GM10266 (cell line): ENCODE measurements around the gene GMNC.

ENCODE experiments used
- DNase-seq: peaks from one replicate; pipeline ENCODE4 v3.0.0; 2012; ENCODE audit errors: extremely low spot score
- CTCF ChIP-seq: IDR thresholded peaks from 2 replicates; pipeline ENCODE4 v1.5.1; 2012; ENCODE audit warnings: mild to moderate bottlenecking, low read depth; ENCODE audit not compliant: control insufficient read depth, insufficient read depth; ENCODE audit errors: missing control alignments

Gene GMNC

GRCh38 chr3:190849607-190850006, 12.9 kb downstream of the GMNC start:
- no peak for TF ChIP-seq CTCF
- DNase-seq = no peak

DNA sequence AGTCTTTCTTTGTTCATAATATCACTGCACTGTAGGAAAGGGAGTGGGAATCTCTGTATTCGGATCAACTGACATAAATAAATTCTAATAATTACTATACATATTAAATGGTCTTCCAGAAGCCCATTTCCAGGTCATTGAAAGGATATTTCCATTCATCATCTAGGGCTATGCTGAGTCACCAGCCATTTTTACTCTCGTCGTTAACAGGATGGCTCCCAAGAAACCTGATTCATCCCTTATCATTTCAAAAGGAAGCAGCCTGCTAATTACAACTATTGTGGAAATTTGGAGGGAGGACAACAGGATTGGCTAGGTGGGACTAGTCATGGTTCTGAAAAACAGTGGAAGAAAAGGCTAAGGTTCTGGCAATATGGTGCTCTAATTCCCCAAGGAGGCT, 13.6 kb downstream of the GMNC start:
- no peak for TF ChIP-seq CTCF
- no peak for DNase-seq

GRCh38 chr3:190847436-190847835, 15.1 kb downstream of the GMNC start:
- TF ChIP-seq CTCF = no peak
- DNase-seq = no peak

- DNase-seq = no peak
Measured at GRCh38 chr3:190840146-190840545, 22.3 kb downstream of the GMNC start.

DNA sequence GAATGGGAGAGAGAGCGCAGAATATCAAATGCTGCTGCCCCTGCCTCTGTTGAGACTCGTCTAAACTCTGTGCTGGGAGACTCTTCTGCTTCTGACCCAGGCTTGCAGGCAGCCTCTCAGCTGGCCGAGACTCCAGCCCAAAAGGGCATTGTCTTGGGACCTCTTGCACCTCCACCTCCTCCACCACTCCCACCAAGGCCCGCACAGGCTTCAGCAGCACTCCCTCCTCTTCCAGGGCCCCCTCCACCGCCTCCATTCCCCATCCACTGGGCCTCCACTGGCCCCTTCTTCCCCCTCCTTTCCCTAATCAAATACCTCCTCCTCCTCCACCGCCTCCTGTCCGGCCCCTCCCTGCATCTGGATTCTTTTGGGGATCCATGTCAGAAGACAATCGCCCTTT, 31.3 kb downstream of the GMNC start:
- TF ChIP-seq CTCF = no peak
- DNase-seq = no peak

More at GRCh38 chr3:190840146-190840545, 22.3 kb downstream of the GMNC start:
- no peak for TF ChIP-seq CTCF

DNA sequence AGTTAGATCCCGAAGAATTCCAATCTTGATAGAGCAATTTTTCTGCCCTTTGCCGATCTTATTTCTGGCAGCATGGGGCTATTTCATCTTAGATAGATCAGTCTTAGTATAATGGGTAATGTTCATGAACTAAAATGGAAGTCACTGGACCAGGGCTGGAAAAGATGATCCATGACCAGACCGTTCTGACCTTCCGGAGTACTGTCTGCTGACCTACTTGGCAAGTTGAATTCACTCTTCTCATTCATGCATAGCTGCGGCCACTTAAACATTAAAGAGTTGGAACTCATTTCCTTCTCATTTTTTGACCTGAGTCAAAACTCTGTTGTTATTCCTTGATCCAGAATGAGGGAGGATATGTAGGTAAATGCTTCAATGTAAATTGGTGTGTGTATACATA, 32.5 kb downstream of the GMNC start:
- no peak for DNase-seq
- TF ChIP-seq CTCF = no peak

GRCh38 chr3:190826018-190826417, 36.5 kb downstream of the GMNC start:
- no peak for TF ChIP-seq CTCF
- DNase-seq = no peak
